Left ventricle myocardium inferior (tissue), 1 donor: ENCODE measurements around the gene NSD2. TPM values are rescaled to one million over a fixed set of nuclear protein-coding genes. Genes with fewer than 3 reads are reported as not detected.
"Not testable (repeated sequence)": the region's sequence is repeated elsewhere in the genome, so short reads cannot be mapped to it uniquely, and the experiment has no call there.

Experiments
- DNase-seq: peaks from one replicate; pipeline ENCODE4 v3.0.0-alpha.2; 2020
- H3K27ac ChIP-seq: fragments of 200-600 bp; replicated peaks from 2 replicates; pipeline ENCODE4 v1.8.0; 2021
- H3K27me3 ChIP-seq: fragments of 200-600 bp; 2 replicates; pipeline ENCODE4 v1.8.0; 2021; ENCODE audit warnings: low read depth
- H3K36me3 ChIP-seq: fragments of 200-600 bp; 2 replicates; pipeline ENCODE4 v1.8.0; 2021
- H3K4me1 ChIP-seq: fragments of 200-600 bp; 2 replicates; pipeline ENCODE4 v1.8.0; 2021
- H3K4me3 ChIP-seq: fragments of 200-600 bp; 2 replicates; pipeline ENCODE4 v1.8.0; 2021; ENCODE audit warnings: mild to moderate bottlenecking, moderate library complexity
- H3K9me3 ChIP-seq: fragments of 200-600 bp; replicated peaks from 2 replicates; pipeline ENCODE4 v1.8.0; 2021
- intact Hi-C: fragments of 100-400 bp; cut with micrococcal nuclease; formaldehyde crosslinking; loops from one replicate; pipeline ENCODE4 v1.11.0; 2022
- total RNA-seq: library from RNA; stranded (reverse); fragmentation: NEBNext Ultra II Directional; extraction: Animal tissue kit (Norgen Biotek cat#: 25700); gene quantifications from one replicate; pipeline ENCODE4 v1.2.1, GENCODE V29; 2021
- TF ChIP-seq, protein P1 (sequence below): fragments of 200-600 bp; IDR thresholded peaks from 2 replicates; pipeline ENCODE4 v1.8.0; 2021; ENCODE audit warnings: antibody characterized with exemption, mild to moderate bottlenecking, borderline replicate concordance
- donor health status: DM: no; HTN: yes; CAD: no; lungs with severe emphysema.

NSD2 gene
- total RNA-seq, 1 donor from 2014 or later, result 42.5 TPM

DNA sequence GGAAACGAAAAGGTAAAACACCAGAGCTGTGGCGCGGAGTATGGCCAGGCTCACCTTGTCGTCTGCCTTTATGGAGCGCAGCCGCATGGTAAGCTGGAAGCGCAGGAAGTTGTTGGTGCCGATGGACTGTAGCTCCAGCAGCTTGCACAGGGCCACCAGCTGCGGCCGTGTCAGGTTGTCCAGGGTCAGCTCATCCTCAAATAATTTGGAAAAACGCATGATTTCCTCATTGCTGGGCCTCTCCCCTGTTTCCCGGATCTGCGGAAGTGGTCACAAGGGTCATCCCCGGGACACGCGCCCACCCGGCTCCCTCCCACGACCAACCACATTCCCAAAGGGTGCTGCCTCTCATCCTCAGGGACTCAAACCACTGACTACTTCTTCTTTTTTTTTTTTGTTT, 38.5 kb upstream of the NSD2 start:
- Histone ChIP-seq H3K36me3 (peaks cover 73% of the 10 kb centered on the region), H3K4me1 (no peaks in the 10 kb centered on the region), H3K4me3 (no peak overlapping the region), H3K27ac (no peak overlapping the region), H3K9me3 (no peaks in the 10 kb centered on the region), H3K27me3 (no peaks in the 10 kb centered on the region)
- DNase-seq, result no peak
- intact Hi-C loops, result no loop called here
- TF ChIP-seq, protein P1, sequence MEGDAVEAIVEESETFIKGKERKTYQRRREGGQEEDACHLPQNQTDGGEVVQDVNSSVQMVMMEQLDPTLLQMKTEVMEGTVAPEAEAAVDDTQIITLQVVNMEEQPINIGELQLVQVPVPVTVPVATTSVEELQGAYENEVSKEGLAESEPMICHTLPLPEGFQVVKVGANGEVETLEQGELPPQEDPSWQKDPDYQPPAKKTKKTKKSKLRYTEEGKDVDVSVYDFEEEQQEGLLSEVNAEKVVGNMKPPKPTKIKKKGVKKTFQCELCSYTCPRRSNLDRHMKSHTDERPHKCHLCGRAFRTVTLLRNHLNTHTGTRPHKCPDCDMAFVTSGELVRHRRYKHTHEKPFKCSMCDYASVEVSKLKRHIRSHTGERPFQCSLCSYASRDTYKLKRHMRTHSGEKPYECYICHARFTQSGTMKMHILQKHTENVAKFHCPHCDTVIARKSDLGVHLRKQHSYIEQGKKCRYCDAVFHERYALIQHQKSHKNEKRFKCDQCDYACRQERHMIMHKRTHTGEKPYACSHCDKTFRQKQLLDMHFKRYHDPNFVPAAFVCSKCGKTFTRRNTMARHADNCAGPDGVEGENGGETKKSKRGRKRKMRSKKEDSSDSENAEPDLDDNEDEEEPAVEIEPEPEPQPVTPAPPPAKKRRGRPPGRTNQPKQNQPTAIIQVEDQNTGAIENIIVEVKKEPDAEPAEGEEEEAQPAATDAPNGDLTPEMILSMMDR, result no peak

DNA sequence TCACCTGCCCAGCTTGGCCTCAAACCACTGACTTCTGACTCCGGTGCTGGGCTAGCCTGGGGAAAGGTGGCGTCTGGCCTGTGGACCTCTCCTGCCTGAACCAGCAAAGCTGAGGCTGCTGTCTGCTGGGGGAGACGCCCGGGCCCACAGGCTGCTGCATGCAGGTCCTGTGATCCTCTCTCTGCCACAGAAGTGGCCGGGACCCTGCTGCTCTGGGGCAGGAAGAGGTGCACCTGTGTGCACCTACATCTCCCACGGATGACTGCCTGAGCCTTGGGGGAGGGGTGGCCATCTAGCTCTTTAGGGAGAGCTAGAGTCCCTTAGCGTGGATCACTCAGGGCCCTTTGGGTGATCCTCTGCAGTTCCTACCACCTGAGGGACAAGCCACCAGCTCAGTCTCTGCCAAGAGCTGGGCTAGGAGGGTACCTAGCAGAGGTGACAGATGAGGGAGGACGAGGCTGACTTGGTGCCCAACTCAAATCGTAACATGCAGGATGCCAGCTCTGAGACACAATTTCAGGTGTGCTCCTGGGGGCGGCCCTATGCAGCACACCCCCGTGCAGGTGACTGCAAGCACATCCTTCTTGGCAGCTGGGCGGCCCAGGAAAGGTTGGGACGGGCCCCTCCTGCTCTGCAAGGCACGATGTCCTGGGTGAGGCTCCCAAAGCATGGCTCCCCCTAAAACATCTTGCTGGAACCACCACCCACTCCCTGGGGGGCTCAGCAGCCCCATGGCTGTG, 37.7 kb upstream of the NSD2 start:
- TF ChIP-seq, protein P1, result no peak
- no peaks in the 10 kb centered on the region for H3K4me1 ChIP-seq
- no peaks in the 10 kb centered on the region for H3K27me3 ChIP-seq
- no peak for DNase-seq
- intact Hi-C loops, result no loop called here
- H3K27ac ChIP-seq, result no peak overlapping the region
- peaks cover 81% of the 10 kb centered on the region for H3K36me3 ChIP-seq
- no peak overlapping the region for H3K4me3 ChIP-seq
- no peaks in the 10 kb centered on the region for H3K9me3 ChIP-seq

DNA sequence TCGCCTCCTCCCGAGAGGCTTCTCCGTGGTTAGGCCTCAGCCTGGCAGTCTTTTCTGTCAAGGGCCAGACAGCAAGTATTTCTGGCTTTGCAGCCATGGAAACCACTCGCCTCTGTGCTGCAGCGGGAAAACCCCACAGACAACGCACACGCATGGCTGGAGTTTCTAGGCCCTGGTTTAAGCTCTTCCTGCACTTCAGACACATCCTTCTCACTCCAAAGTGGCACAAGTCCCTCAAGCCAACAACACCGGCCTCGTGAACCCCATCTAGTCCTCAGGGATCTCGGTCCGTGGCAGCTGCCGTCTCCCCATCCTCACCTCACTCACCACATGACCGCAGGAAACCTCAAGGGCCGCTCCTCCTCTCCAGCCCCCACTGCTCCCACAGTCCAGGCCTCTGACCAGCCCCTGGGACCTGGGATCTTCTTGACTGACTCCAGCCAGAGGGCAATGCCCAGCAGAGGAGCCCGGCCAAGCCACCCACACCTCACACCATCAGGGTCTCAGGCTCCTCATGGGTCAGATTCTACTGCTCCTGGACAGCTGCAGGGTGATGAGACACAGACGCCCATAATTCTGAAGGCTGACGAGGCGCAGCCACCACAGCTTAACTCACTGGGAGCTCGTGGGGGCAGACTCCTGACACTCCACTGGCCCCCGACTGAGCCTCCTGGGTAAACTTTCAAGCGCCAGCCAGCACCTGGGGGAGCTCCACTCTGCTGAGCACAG, 37.0 kb upstream of the NSD2 start:
- Histone ChIP-seq H3K9me3 (no peaks in the 10 kb centered on the region), H3K27me3 (no peaks in the 10 kb centered on the region), H3K4me1 (no peaks in the 10 kb centered on the region), H3K36me3 (peaks cover 88% of the 10 kb centered on the region), H3K4me3 (no peak overlapping the region), H3K27ac (no peak overlapping the region)
- TF ChIP-seq, protein P1, result no peak
- DNase-seq, result no peak
- intact Hi-C loops, result no loop called here

DNA sequence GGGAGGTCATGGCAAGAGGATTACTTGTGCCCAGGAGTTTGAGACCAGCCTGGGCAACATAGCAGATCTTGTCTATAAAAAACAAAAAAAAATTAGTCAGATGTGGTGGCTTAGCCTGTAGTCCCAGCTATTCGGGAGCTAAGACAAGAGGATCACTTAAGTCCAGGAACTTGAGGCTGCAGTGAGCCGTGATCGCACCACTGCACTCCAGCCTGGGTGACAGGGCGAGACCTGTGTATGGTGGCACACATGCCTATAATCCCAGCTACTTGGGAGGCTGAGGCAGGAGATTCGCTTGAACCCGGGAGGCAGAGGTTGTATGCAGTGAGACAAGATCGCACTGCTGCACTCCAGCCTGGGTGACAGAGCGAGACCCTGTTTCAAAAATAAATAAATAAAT, 35.4 kb upstream of the NSD2 start:
- H3K4me3 ChIP-seq, DNase-seq, H3K27me3 ChIP-seq, H3K4me1 ChIP-seq, H3K9me3 ChIP-seq, intact Hi-C loops, H3K27ac ChIP-seq: not testable (repeated sequence)
- H3K36me3 ChIP-seq, result peaks cover 98% of the 10 kb centered on the region

DNA sequence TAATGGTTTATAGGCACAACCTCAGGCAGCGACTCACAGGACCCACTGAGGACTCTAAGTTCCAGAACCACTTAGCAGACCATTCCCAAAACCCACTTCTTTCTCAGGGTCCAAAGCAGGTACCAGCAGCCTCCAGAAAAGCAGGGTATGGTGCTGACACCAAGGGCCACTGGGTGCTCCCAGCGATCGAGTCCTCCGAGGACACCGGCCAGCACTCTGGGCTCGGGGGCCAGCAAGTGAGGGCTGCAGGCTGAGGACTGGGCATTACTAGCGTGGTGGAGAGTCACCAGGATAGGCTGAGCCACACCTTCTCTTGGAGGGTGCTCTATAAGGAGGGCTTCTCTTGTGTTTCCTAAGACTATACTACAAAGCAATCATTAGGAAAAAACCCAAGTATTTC, 34.5 kb upstream of the NSD2 start:
- Histone ChIP-seq H3K36me3 (peaks cover 97% of the 10 kb centered on the region), H3K27me3 (no peaks in the 10 kb centered on the region), H3K4me3 (no peak overlapping the region), H3K4me1 (no peaks in the 10 kb centered on the region), H3K9me3 (no peaks in the 10 kb centered on the region), H3K27ac (no peak overlapping the region)
- intact Hi-C loops, result no loop called here
- no peak for DNase-seq
- TF ChIP-seq, protein P1, result no peak

DNA sequence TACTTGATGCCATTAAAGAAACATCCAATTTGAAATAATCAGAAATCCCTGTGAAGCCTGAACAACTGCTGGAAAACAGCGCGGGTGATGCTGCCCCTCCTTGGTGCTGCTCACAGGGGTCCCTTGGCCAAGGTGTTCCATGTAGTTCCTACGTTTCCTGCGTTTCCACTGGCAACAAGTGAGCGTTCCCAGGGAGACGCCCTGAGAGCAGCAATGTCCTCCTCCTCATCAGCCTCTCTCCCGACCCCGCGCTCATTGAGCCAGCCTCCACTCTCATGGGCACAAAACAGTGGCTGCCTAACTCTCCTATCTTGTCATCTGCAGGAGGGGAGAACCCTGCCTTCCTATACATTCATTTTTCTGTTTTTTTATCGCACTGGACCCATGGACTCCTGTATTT, 34.1 kb upstream of the NSD2 start:
- peaks cover 4% of the 10 kb centered on the region for H3K4me1 ChIP-seq
- intact Hi-C loops, result no loop called here
- H3K27ac ChIP-seq, result no peak overlapping the region
- H3K4me3 ChIP-seq, result no peak overlapping the region
- H3K27me3 ChIP-seq, result no peaks in the 10 kb centered on the region
- TF ChIP-seq, protein P1, result no peak
- H3K36me3 ChIP-seq, result peaks cover 93% of the 10 kb centered on the region
- H3K9me3 ChIP-seq, result no peaks in the 10 kb centered on the region
- DNase-seq, result no peak
